ENCODE results near the gene PLXNA4. TPM values are rescaled to one million over a fixed set of nuclear protein-coding genes. Genes with fewer than 3 reads are reported as not detected.
"Not testable (repeated sequence)": the region's sequence is repeated elsewhere in the genome, so short reads cannot be mapped to it uniquely, and the experiment has no call there.

Gene PLXNA4
- total RNA-seq, 4 donors from 2014 or later: 0.49 to 7.1 (median 2.0) TPM

DNA sequence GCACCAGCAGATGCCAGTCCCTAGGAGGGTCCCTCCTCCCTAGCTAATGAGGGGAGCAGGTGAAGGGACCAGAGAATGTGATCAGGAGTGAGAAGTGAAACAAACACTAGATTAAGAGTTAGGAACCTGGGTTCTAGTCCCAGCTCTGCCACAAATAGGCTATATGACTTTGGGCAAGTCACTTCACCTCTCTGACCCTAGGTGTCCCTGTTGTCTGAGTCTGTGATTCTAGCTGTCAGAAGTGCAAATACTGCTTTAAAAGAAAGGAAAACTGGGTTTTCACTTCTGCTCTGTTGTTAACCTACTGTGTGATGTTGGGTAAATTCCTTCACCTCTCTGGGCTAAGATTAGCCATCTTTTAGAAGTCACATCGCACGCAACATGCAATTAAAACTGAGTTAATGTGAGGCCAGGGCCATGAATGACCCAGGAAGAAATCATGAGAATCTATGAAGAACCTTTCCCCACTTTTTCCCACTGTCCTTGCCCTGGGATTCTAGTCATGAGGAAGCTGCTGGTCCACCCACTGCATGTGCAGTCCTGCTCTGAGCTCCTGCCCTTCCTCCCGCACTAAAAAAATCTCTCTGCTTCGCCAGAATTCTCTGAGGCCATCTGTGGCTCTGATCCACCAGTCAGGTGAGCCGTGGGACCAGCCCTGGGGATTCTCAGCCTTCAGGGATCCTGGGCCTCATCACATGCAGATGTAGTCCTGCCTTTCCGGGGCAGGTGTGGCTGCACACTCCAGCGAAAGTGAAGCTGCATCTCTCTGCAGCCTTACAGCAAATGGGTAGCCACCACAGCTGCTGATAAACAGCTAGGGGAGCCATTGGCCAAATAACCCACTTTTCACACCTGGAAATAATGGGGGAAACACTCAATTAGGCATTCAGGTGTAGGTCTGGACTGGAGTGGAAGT is 181.7 kb downstream of the PLXNA4 start:
- intact Hi-C loops (cut with DNase I): no loop called here
- Histone ChIP-seq H3K27me3 (peaks cover 0 to 4% (median 0%) of the 10 kb centered on the region in 4 donors), H3K4me1 (peaks cover 3 to 26% (median 3%) of the 10 kb centered on the region in 3 donors), H3K9me3 (no peaks in the 10 kb centered on the region), H3K27ac (peak overlapping the region in 3 of 4 donors; percentile 49 to 77 (median 73)), H3K36me3 (no peaks in the 10 kb centered on the region), H3K4me3 (no peak overlapping the region)
- TF ChIP-seq, protein P1, sequence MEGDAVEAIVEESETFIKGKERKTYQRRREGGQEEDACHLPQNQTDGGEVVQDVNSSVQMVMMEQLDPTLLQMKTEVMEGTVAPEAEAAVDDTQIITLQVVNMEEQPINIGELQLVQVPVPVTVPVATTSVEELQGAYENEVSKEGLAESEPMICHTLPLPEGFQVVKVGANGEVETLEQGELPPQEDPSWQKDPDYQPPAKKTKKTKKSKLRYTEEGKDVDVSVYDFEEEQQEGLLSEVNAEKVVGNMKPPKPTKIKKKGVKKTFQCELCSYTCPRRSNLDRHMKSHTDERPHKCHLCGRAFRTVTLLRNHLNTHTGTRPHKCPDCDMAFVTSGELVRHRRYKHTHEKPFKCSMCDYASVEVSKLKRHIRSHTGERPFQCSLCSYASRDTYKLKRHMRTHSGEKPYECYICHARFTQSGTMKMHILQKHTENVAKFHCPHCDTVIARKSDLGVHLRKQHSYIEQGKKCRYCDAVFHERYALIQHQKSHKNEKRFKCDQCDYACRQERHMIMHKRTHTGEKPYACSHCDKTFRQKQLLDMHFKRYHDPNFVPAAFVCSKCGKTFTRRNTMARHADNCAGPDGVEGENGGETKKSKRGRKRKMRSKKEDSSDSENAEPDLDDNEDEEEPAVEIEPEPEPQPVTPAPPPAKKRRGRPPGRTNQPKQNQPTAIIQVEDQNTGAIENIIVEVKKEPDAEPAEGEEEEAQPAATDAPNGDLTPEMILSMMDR (IDR thresholded peaks at IDR 0.05): no peak
- no peak for TF ChIP-seq POLR2A (IDR thresholded peaks at IDR 0.05)
- 68 to 81% methylated on average over 2 to 4 of the region's 7 CpGs for WGBS, 2 donors
- DNase-seq: no peak

DNA sequence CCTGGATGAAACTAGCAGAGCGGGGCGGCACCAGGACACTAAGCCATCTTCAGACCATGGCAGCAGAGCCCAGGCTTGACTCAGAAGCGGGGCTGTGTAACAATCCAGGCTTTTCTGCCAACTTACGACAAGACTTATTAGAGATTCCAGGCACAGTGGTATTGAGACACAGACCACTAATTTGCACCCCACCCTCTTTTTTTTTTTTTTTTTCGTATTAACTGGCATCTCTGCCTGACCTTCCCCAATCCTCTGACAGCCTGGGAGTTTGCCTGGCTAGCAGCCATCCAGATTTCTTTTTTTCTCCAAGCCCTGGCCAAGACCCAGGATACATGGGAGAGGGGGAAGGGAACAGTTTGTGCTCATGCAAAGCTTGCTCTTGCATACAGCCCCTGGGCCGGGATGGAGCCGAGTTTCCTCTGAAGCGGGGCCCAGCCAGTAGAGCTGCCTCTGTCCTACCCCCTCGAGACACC is 182.4 kb downstream of the PLXNA4 start:
- Histone ChIP-seq H3K36me3 (no peaks in the 10 kb centered on the region), H3K4me3 (no peak overlapping the region), H3K27ac (peak overlapping the region; percentile 30 to 81 (median 61)), H3K4me1 (peaks cover 3 to 26% (median 3%) of the 10 kb centered on the region in 3 donors), H3K9me3 (no peaks in the 10 kb centered on the region), H3K27me3 (peaks cover 0 to 4% (median 0%) of the 10 kb centered on the region in 4 donors)
- 44% methylated on average over 8 to 9 of the region's 9 CpGs for WGBS, 2 donors
- intact Hi-C loops (cut with DNase I): no loop called here
- DNase-seq: no peak
- TF ChIP-seq, protein P1 (IDR thresholded peaks at IDR 0.05): no peak
- TF ChIP-seq POLR2A (IDR thresholded peaks at IDR 0.05): no peak

DNA sequence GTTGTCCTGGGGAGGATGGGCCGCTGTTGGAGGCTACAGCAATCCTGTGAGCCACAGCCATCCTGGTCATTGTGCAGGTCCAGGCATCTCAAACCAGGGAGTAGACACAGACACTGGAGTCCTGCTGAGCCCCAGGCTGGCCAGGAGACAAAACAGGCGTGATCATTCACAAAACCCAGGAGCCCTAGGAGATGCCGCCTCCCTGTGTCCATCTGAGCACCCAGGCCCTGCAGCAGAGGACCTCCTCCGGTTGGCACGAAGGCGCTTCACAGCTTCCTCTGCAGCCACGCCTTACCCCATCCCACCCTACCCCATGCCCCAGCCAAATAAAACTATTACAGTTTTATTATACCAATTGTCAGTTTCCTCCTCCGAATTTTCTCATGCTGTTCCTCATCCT is 183.6 kb downstream of the PLXNA4 start:
- no peak overlapping the region for H3K4me3 ChIP-seq
- intact Hi-C loops (cut with DNase I): no loop called here
- H3K9me3 ChIP-seq: no peaks in the 10 kb centered on the region
- H3K36me3 ChIP-seq: no peaks in the 10 kb centered on the region
- TF ChIP-seq, protein P1 (IDR thresholded peaks at IDR 0.05): no peak
- TF ChIP-seq POLR2A (IDR thresholded peaks at IDR 0.05): no peak
- no peak for DNase-seq
- H3K27me3 ChIP-seq: peaks cover 0 to 4% (median 0%) of the 10 kb centered on the region in 4 donors
- H3K4me1 ChIP-seq: peaks cover 3 to 26% (median 3%) of the 10 kb centered on the region in 3 donors
- WGBS, 2 donors: 76 to 89% methylated on average over 7 of the region's 8 CpGs
- peak overlapping the region in 3 of 4 donors; percentile 8 to 81 (median 73) for H3K27ac ChIP-seq

DNA sequence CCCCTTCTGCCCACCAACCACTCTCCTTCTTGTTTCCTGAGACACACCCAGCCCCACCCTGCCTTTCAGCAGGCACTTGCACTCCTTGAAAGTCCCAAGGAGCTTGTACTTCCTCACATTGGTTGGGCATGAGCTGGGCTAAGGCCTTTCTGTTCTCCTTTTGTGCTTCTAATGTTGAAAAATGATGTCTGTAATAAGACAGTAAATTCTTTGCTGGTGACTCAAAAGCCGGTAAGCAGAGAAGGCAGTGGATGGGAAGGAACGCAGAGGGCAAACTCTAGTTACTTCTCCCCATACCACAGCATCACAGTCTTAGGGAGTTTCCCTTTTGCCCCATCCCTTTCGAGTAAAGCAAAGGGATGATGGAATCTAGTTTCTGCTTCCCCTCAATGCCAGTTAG is 185.6 kb downstream of the PLXNA4 start:
- intact Hi-C loops (cut with DNase I): no loop called here
- H3K9me3 ChIP-seq: no peaks in the 10 kb centered on the region
- no peak for DNase-seq
- no peak overlapping the region for H3K4me3 ChIP-seq
- no peaks in the 10 kb centered on the region for H3K36me3 ChIP-seq
- H3K27ac ChIP-seq: peak overlapping the region in 3 of 4 donors; percentile 20 to 68 (median 56)
- H3K4me1 ChIP-seq: peaks cover 3 to 36% (median 10%) of the 10 kb centered on the region in 3 donors
- TF ChIP-seq POLR2A (IDR thresholded peaks at IDR 0.05): no peak
- TF ChIP-seq, protein P1 (IDR thresholded peaks at IDR 0.05): no peak
- peaks cover 0 to 13% (median 0%) of the 10 kb centered on the region in 4 donors for H3K27me3 ChIP-seq
- 52 to 57% methylated on average over 3 of the region's 3 CpGs for WGBS, 2 donors

DNA sequence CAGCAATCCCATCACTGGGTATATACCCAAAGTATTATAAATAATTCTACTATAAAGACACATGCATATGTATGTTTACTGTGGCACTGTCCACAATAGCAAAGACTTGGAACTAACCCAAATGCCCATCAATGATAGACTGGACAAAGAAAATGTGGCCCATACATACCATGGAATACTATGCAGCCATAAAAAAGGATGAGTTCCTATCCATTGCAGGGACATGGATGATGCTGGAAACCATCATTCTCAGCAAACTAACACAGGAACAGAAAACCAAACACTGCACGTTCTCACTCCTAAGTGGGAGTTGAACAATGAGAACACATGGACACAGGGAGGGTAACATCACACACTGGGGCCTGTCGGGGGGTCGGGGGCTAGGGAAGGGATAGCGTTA is 186.2 kb downstream of the PLXNA4 start:
- Histone ChIP-seq H3K27ac (peak overlapping the region in 3 of 4 donors; percentile 20 to 56 (median 21)), H3K4me1 (peaks cover 3 to 33% (median 10%) of the 10 kb centered on the region in 3 donors)
- H3K27me3 ChIP-seq; intact Hi-C loops (cut with DNase I); H3K36me3 ChIP-seq; DNase-seq; H3K9me3 ChIP-seq; H3K4me3 ChIP-seq: not testable (repeated sequence)
- WGBS, 2 donors: 80 to 83% methylated on average over 4 of the region's 4 CpGs
